Hematopoietic multipotent progenitor cell treated with erythropoietin and hydrocortisone succinate and interleukin-3 and kit ligand, for 6 days (in vitro differentiated cells): Measurements from ENCODE around the gene PDE10A.
"Not testable (repeated sequence)": the region's sequence is repeated elsewhere in the genome, so short reads cannot be mapped to it uniquely, and the experiment has no call there.

Experiments
- DNase-seq: peaks from one replicate; pipeline ENCODE4 v3.0.0-alpha.2; 2015

PDE10A gene

GRCh38 chr6:165519316-165519715 lies 143.7 kb downstream of the PDE10A start:
- no peak for DNase-seq

- DNase-seq: no peak
Observed at GRCh38 chr6:165515963-165516624, 146.9 kb downstream of the PDE10A start.

- no peak for DNase-seq
Observed at GRCh38 chr6:165514621-165515020, 148.4 kb downstream of the PDE10A start.

GRCh38 chr6:165511807-165512206 lies 151.2 kb downstream of the PDE10A start:
- no peak for DNase-seq

- DNase-seq: no peak
Observed at GRCh38 chr6:165508321-165508869, 154.6 kb downstream of the PDE10A start.

DNA sequence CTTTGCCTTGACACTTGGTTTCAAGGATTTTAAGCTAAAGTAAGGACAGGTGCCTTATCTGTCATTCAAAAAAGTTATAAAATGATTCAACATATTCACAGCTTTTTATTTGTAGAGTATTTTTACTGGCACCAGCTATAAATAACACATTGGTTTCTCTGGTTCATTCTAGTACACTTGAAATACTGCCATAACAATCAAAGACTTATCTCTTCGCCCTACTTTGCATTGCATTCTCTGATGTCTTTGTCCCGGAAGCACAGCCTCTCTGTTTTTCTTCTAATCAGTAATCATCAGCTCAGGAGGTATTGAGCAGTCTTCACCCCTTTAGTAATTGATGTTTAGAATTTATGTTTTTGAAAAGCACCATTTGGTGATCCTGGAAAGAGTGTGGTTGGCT lies 156.4 kb downstream of the PDE10A start:
- no peak for DNase-seq

- not testable (repeated sequence) for DNase-seq
Observed at GRCh38 chr6:165500214-165500907, 162.7 kb downstream of the PDE10A start.

DNA sequence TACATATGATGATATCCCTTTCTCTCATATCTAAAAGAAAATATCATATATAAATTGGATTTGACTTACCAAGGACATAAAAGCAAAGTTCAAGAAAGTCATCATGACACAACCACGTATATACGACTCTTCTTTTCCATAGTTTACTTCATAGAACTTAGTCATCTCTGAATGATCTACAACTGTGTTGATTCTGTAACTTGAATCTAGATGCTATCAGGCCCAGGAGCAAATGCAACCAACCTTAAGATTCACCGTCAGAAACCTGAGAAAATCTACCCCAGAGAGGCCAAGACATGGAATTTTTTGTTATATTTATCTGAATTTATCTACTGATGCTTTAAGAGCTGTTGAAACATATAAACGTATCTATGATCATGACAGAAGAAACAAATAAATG lies 165.6 kb downstream of the PDE10A start:
- DNase-seq: no peak

- DNase-seq: no peak
Observed at GRCh38 chr6:165488624-165489295, 174.3 kb downstream of the PDE10A start.

DNA sequence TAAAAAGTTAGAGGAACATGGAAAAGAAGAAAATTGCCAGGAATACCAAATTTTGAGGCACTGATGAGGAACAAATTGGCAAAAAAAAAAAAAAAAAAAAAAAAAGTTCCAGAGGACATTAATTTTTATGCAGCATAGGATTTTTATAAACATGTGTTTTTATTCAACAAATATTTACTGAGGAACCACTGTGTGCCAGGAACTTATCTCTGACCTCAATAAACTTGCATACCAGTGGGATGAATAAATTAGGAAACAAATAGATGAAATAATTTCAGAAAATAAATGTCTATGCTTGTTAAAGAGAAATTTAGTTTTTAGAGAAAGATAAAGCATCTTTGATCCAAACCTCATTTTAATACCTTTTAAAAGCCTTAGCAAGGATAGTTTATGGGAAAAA lies 175.1 kb downstream of the PDE10A start:
- DNase-seq: no peak

DNA sequence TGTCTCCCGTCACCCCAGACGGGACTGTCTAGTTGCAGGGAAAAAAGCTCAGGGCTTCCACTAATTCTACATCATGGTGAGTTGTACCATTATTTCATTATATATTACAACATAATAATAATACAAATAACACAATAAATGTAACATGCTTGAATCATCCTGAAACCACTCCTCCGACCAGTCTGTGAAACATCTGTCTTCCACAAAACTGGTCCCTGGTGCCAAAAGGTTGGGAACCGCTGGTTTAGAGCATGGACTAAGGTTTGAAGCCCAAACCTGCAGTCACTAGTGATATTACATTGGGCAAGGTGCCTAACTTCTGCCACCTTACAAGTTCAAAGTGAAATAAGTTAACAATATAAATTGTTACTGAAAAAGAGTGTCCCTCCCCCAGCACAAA lies 175.7 kb downstream of the PDE10A start:
- no peak for DNase-seq

DNA sequence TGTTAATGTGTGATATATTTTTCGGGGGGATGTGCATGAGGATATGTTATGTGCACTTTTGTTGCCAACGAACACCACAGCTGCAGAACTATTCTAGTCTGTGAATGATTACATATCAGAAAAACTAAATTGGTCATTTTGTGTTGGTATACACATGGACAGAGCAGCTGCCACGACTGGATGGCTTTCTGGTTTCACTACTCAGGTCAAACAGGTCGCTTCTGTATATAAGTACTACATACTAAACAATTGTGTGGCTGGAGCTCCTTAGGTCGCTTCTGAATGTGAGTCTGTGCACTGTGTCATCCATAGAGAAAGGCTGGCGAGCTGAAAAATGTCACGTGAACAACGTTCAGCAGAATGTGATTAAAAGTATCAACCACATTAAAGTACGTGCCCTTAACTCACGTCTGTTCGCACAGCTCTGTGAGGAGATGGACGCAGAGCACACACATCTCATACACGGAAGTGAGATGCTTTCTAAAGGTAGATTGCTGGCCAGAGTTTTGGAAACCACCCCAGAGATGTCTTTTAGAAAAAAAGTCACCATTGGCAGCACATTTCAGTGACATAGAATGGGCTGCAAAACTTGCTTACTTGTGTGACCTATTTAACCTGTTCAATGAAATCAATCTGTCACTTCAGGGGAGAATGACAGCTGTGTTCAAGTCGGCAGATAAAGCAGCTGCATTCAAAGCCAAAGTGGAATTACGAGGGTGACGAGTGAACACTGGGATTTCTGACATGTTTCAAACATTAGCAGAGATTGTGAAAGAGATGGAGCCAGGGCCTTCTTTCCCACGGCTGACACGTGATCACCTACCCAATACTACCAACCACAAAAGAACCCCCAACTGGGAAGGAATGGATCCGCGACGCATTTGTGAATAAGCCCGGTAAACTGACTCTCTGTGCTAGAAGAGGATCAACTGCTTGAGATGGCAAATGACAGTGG lies 176.6 kb downstream of the PDE10A start:
- DNase-seq: no peak

- DNase-seq: no peak
Observed at GRCh38 chr6:165484178-165484889, 178.7 kb downstream of the PDE10A start.

DNA sequence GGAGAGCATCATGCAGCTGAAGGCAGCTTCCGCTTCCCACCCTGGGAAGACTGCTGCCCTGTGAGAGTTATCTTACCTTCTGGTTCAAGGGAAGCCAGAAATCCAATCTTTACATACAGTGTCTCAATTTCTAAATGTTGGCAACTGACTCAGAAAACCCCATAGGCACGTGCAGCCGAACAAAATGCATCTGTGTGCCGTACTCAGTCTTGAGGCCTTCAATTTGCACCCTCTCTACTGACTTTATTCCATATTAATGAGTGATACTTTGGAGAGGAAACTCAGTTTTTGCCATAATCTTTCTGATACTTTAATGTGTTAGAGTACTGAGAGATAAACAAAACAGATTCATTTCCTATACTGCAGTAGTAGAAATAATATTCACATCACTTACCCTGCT lies 181.1 kb downstream of the PDE10A start:
- DNase-seq: no peak

DNA sequence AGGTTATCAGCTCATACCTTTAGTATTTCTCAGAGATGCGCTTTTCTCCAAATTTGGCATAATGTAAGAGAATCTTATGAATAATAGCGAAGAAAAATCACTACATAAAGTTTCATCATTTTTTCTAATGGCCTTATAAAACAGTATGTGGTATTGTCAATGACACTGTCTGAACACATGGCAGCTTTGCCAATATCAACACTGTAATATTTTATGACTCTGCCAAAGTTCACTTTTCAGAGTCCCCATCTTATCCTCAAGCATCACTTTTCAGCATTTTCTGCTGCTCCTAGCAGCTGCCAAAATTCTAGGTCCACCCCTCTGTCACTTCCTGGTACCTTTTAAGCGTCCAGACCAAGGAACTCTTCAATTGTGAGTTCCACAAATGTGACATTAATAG lies 182.1 kb downstream of the PDE10A start:
- DNase-seq: no peak

DNA sequence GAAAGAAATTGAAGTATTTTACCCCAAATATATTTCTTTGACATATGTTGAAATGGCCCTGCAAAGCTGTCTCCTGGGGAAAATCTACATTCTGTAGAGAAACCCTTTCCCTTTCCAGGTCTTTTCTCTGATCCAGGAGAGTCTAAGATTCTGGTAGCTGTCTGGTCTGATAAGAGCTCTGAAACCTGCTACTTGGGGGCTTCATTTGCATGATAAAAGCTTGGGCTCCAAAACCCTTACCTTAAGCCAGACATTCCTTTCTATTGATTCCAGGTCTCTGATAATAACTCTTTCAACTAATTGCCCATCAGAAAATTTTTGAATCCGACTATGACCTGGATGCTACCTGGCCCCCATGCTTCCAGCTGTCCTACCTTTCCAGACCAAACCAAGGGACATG lies 184.5 kb downstream of the PDE10A start:
- no peak for DNase-seq

- DNase-seq: no peak
Observed at GRCh38 chr6:165469483-165469882, 193.6 kb downstream of the PDE10A start.

GRCh38 chr6:165468340-165469235 lies 194.5 kb downstream of the PDE10A start:
- DNase-seq: no peak

DNA sequence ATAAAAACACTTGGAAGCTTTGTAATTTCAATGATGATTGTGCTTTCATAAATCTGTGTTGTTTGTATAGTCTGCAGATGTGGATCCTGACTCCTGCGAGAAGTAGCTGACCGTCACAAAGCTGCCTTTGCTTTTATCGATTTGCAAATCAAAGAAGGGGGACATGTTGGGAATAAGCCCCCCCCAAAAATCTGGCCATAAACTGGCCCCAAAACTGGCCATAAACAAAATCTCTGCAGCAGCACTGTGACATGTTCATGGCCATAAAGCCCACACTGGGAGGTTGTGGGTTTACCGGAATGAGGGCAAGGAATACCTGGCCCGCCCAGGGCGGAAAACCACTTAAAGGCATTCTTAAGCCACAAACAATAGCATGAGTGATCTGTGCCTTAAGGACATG lies 199.5 kb downstream of the PDE10A start:
- not testable (repeated sequence) for DNase-seq

DNA sequence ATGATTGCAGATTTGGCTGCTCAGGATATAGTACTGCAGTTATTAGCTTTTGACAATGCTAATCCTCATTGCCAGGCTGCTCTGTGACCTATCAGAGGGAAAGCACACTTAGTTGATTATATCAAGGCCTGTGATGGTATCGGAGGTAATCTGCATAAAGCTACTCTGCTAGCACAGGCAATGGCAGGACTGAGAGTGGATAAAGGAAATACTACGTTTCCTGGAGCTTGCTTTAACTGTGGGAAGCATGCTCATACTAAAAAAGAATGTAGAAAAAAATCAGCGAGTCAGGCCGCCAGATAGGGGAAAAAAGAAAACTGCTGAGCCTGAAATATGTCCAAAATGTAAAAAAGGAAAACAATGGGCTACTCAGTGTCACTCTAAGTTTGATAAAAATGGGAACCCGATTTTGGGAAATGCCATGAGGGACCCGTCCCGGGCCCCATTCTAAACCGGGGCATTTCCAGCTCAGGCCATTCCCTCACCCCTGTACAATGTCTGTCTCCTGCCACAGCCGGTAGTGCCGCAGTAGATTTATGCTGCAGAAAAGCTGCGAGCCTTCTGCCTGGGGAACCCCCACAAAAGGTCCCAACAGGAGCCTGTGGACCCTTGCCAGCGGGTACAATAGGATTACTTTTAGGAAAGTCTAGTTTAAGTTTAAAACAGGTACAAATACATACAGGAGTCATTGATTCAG lies 203.3 kb downstream of the PDE10A start:
- DNase-seq: not testable (repeated sequence)
